Panc1 (cell line): ENCODE data around the gene DPP9. TPM values are rescaled to one million over a fixed set of nuclear protein-coding genes. Genes with fewer than 3 reads are reported as not detected.

ENCODE experiments used
- ATAC-seq: fragments of 200-7000 bp; cut with Tn5 transposase; 2 replicates; pipeline ENCODE4 v1.9.1; 2020; ENCODE audit warnings: mild to moderate bottlenecking, moderate library complexity
- BruUV-seq: library from RNA; stranded (reverse); fragments of 400-500 nt; replicated peaks from 2 replicates; lab custom pipeline; 2021; lab: Mats Ljungman, UMichigan
- CTCF ChIA-PET: fragments of 300-600 bp; sonication (Branson Sonifier 250); formaldehyde crosslinking; loops from one replicate; lab custom pipeline; 2022; ENCODE audit warnings: antibody characterized with exemption; lab: Charles Lee
- POLR2A ChIA-PET: fragments of 300-600 bp; sonication (Branson Sonifier 250); formaldehyde crosslinking; loops from one replicate; lab custom pipeline; 2022; ENCODE audit warnings: antibody characterized with exemption; lab: Charles Lee
- DNase-seq: peaks from one replicate; pipeline ENCODE4 v3.0.0-alpha.2; 2010; ENCODE audit warnings: low read depth, low spot score
- H3K27ac ChIP-seq: 2 replicates; pipeline ENCODE4 v1.5.1; 2011; ENCODE audit warnings: mild to moderate bottlenecking, low read length, inconsistent platforms
- H3K27me3 ChIP-seq: fragments of 200-500 bp; sonication (Bioruptor generic); 2 replicates; pipeline ENCODE4 v1.6.0; 2014; ENCODE audit warnings: low read length, inconsistent platforms; ENCODE audit not compliant: control insufficient read depth, insufficient read depth
- H3K36me3 ChIP-seq: fragments of 200-500 bp; sonication (Bioruptor generic); 2 replicates; pipeline ENCODE4 v1.5.1; 2014; ENCODE audit warnings: inconsistent platforms, mild to moderate bottlenecking, low read length, moderate library complexity; ENCODE audit not compliant: control insufficient read depth, insufficient read depth
- H3K4me1 ChIP-seq: 2 replicates; pipeline ENCODE4 v1.5.1; 2011; ENCODE audit warnings: inconsistent platforms, mild to moderate bottlenecking, low read length, moderate library complexity; ENCODE audit not compliant: control insufficient read depth, insufficient read depth
- H3K4me3 ChIP-seq, 2 experiments: 2 replicates each; pipeline ENCODE4 v1.5.1; 2011 to 2012; ENCODE audit warnings: low read depth in 2 of 2, low read length in 2 of 2, mild to moderate bottlenecking in 2 of 2, inconsistent platforms in 1 of 2, moderate library complexity in 1 of 2
- H3K9me3 ChIP-seq: fragments of 200-500 bp; sonication (Bioruptor generic); 2 replicates; pipeline ENCODE4 v1.5.1; 2014; ENCODE audit warnings: low read depth, mild to moderate bottlenecking, inconsistent platforms, low read length, moderate library complexity; ENCODE audit not compliant: control insufficient read depth, insufficient read depth
- CTCF ChIP-seq: fragments of 450-650 bp; IDR thresholded peaks from 2 replicates; pipeline ENCODE4 v1.5.1; 2017; ENCODE audit warnings: mild to moderate bottlenecking
- POLR2AphosphoS5 ChIP-seq: IDR thresholded peaks from 2 replicates; pipeline ENCODE4 v1.6.1; 2012; ENCODE audit warnings: mild to moderate bottlenecking, low read depth, low read length, moderate library complexity
- REST ChIP-seq, 2 experiments: IDR thresholded peaks; 2 replicates each; pipeline ENCODE4 v1.6.1; 2011 to 2012; ENCODE audit warnings: low read depth in 2 of 2, control low read depth in 1 of 2, low read length in 1 of 2, mild to moderate bottlenecking in 1 of 2, moderate library complexity in 1 of 2; ENCODE audit not compliant: insufficient read depth in 1 of 2
- SIN3A ChIP-seq: IDR thresholded peaks from 2 replicates; pipeline ENCODE4 v1.6.1; 2012; ENCODE audit warnings: low read depth, mild to moderate bottlenecking, low read length, moderate library complexity, borderline replicate concordance; ENCODE audit not compliant: insufficient read depth
- TCF7L2 ChIP-seq: IDR thresholded peaks from 2 replicates; pipeline ENCODE4 v1.6.1; 2011; ENCODE audit warnings: mild to moderate bottlenecking, low read depth, low read length, inconsistent platforms
- in situ Hi-C: cut with HindIII; loops from 2 replicates; pipeline ENCODE4 v1.10.0; 2016; ENCODE audit warnings: low sequenced_read_pairs, low pct_unique_long_range_greater_than_20kb
- intact Hi-C: fragments of 100-400 bp; cut with micrococcal nuclease; formaldehyde crosslinking; loops from one replicate; pipeline ENCODE4 v1.10.0; 2022; ENCODE audit not compliant: unreplicated experiment
- total RNA-seq: library from RNA; stranded (reverse); gene quantifications from one replicate; pipeline ENCODE4 v1.2.1, GENCODE V29; 2021; ENCODE audit not compliant: unreplicated experiment

The DPP9 gene
- total RNA-seq, 1 experiment from 2014 or later: 108 TPM

- TF ChIP-seq POLR2AphosphoS5 (no peak), REST (IDR thresholded peaks at IDR 0.05; ENCODE audit: insufficient read depth in 1 of 2, low read depth in 2 of 2, low read length in 1 of 2) (no peak)
- POLR2A ChIA-PET: no interaction called here
- CTCF ChIA-PET: no interaction called here
- intact Hi-C loops: no loop called here
- no TSS peak for BruUV-seq
- Histone ChIP-seq H3K4me3 (no peak overlapping the region), H3K36me3 (no peaks in the 10 kb centered on the region), H3K4me1 (no peaks in the 10 kb centered on the region), H3K27ac (no peak overlapping the region), H3K27me3 (no peaks in the 10 kb centered on the region), H3K9me3 (no peaks in the 10 kb centered on the region)
- no peak for ATAC-seq
- in situ Hi-C loops: no loop called here
- DNase-seq: no peak
Observed at GRCh38 chr19:4758082-4758481, 34.4 kb upstream of the DPP9 start.

- Histone ChIP-seq H3K36me3 (no peaks in the 10 kb centered on the region), H3K4me1 (no peaks in the 10 kb centered on the region), H3K27ac (no peak overlapping the region), H3K9me3 (no peaks in the 10 kb centered on the region), H3K4me3 (no peak overlapping the region), H3K27me3 (no peaks in the 10 kb centered on the region)
- TF ChIP-seq CTCF: no peak
- TF ChIP-seq POLR2AphosphoS5: no peak
- TF ChIP-seq SIN3A: no peak
- TF ChIP-seq REST (IDR thresholded peaks at IDR 0.05; ENCODE audit: insufficient read depth in 1 of 2, low read depth in 2 of 2, low read length in 1 of 2): no peak
- TF ChIP-seq TCF7L2: no peak
- in situ Hi-C loops: no loop called here
- CTCF ChIA-PET: no interaction called here
- intact Hi-C loops: no loop called here
- POLR2A ChIA-PET: interaction anchor here (0.6 kb wide), 1 partner anchor 10 kb away, joined by 3 read pairs; no protein-coding TSS in a partner anchor
- BruUV-seq: no TSS peak
- DNase-seq (no peak), ATAC-seq (no peak)
Observed at GRCh38 chr19:4755459-4755858, 31.8 kb upstream of the DPP9 start.
